Measurements from ENCODE around the gene IFI27.

Gene IFI27

DNA sequence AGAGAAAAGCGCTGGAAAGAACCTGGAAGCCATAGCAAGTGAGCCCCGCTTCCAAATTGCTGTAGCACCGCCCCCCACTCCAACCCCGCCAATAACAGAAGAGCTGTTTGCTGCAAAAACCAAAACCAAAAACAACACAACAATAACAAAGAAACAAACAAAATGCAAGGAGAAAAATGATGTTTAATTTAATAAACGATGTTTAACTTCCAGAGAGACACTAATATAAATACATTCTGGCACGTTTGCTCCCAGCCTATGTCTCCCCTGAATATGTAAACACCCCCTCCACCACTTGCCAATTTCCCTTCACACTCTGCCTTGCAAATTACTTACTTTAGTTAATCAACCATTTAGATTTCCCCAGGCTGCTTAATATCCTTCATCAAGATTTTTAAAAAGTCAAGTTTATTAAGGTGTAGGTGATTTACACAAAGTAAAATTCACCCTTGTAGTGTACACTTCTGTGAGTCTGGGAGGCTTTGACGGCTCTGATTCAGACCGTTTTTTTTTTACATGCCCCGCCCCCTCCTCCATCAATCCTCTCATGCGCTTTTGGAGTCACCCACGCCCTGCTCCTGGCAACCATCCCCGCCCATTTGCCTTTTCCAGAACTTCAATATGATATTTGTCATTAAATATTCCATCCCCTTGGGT is 19.4 kb downstream of the IFI27 start:
- no peaks in the 10 kb centered on the region for H3K27me3 ChIP-seq (ENCODE audit: control insufficient read depth in 2 of 2, insufficient read depth in 2 of 2, low read length in 2 of 2)
- H3K9ac ChIP-seq (ENCODE audit: low read depth in 1 of 2, low read length in 2 of 2) = peak overlapping the region; percentile 58 to 64
- H3K4me3 ChIP-seq (ENCODE audit: low read length in 2 of 2) = peak overlapping the region; percentile 76 to 85
- peaks cover 3 to 4% of the 10 kb centered on the region in 2 donors for H3K4me1 ChIP-seq (ENCODE audit: control insufficient read depth in 2 of 2, insufficient read depth in 2 of 2, low read length in 2 of 2)
- peak overlapping the region in 1 of 2 donors; percentile 69 for H3K27ac ChIP-seq (ENCODE audit: low read depth in 2 of 2, low read length in 2 of 2)
- no peaks in the 10 kb centered on the region for H3K9me3 ChIP-seq (ENCODE audit: control insufficient read depth in 2 of 2, low read length in 2 of 2)
- H3K36me3 ChIP-seq (ENCODE audit: control insufficient read depth in 2 of 2, insufficient read depth in 2 of 2, low read length in 2 of 2) = peaks cover 0 to 3% of the 10 kb centered on the region in 2 donors

DNA sequence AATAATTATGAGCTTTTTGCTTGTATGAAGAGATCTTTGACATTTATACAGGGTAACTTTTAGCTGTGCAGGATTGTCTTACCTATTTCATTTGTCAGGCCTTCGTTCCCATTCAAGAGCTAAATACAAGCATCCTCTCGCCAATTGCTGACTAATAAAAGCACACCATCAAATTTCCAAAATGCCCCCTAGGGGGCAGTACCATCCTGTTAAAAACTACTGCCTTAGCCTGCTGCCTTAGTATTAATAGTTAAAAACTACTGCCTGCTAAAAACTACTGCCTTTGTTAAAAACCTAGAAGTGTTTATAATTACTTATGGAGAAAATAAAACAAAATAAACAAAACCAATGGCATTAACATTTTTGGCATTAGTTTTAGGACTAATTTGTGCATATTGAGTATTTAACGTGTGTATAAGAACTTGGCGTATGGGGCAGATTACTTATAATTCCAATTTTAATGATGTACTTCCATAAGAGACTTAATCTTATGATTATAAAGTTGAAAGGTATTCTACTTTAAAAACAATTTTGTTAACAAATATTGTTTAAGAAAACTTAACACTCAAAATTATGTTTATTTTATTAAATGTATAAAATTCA is 21.9 kb downstream of the IFI27 start:
- peaks cover 3 to 4% of the 10 kb centered on the region in 2 donors for H3K4me1 ChIP-seq (ENCODE audit: control insufficient read depth in 2 of 2, insufficient read depth in 2 of 2, low read length in 2 of 2)
- H3K4me3 ChIP-seq (ENCODE audit: low read length in 2 of 2) = no peak overlapping the region
- no peaks in the 10 kb centered on the region for H3K36me3 ChIP-seq (ENCODE audit: control insufficient read depth in 2 of 2, insufficient read depth in 2 of 2, low read length in 2 of 2)
- H3K9me3 ChIP-seq (ENCODE audit: control insufficient read depth in 2 of 2, low read length in 2 of 2) = peaks cover 0 to 6% of the 10 kb centered on the region in 2 donors
- no peak overlapping the region for H3K9ac ChIP-seq (ENCODE audit: low read depth in 1 of 2, low read length in 2 of 2)
- no peak overlapping the region for H3K27ac ChIP-seq (ENCODE audit: low read depth in 2 of 2, low read length in 2 of 2)
- peaks cover 0 to 3% of the 10 kb centered on the region in 2 donors for H3K27me3 ChIP-seq (ENCODE audit: control insufficient read depth in 2 of 2, insufficient read depth in 2 of 2, low read length in 2 of 2)

DNA sequence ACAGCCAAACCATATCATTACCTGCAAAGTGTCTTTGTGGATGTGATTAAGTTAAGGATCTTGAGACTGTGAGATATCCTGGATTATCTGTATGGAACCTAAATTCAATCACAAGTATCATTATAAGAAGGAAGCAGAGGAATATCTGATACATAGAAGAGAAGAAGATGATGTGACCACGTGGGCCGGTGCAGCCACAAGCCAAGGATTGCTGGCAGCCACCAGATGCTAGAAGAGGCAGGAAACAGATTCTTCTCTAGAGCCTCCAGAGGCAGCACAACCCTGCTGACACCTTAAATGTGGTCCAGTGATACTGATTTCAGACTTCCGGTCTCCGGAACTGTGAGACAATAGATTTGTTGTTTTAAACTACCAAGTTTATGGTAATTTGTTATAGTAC is 24.9 kb downstream of the IFI27 start:
- no peak overlapping the region for H3K4me3 ChIP-seq (ENCODE audit: low read length in 2 of 2)
- H3K9ac ChIP-seq (ENCODE audit: low read depth in 1 of 2, low read length in 2 of 2) = no peak overlapping the region
- H3K4me1 ChIP-seq (ENCODE audit: control insufficient read depth in 2 of 2, insufficient read depth in 2 of 2, low read length in 2 of 2) = no peaks in the 10 kb centered on the region
- peaks cover 0 to 3% of the 10 kb centered on the region in 2 donors for H3K27me3 ChIP-seq (ENCODE audit: control insufficient read depth in 2 of 2, insufficient read depth in 2 of 2, low read length in 2 of 2)
- peaks cover 0 to 6% of the 10 kb centered on the region in 2 donors for H3K9me3 ChIP-seq (ENCODE audit: control insufficient read depth in 2 of 2, low read length in 2 of 2)
- no peak overlapping the region for H3K27ac ChIP-seq (ENCODE audit: low read depth in 2 of 2, low read length in 2 of 2)
- H3K36me3 ChIP-seq (ENCODE audit: control insufficient read depth in 2 of 2, insufficient read depth in 2 of 2, low read length in 2 of 2) = no peaks in the 10 kb centered on the region

DNA sequence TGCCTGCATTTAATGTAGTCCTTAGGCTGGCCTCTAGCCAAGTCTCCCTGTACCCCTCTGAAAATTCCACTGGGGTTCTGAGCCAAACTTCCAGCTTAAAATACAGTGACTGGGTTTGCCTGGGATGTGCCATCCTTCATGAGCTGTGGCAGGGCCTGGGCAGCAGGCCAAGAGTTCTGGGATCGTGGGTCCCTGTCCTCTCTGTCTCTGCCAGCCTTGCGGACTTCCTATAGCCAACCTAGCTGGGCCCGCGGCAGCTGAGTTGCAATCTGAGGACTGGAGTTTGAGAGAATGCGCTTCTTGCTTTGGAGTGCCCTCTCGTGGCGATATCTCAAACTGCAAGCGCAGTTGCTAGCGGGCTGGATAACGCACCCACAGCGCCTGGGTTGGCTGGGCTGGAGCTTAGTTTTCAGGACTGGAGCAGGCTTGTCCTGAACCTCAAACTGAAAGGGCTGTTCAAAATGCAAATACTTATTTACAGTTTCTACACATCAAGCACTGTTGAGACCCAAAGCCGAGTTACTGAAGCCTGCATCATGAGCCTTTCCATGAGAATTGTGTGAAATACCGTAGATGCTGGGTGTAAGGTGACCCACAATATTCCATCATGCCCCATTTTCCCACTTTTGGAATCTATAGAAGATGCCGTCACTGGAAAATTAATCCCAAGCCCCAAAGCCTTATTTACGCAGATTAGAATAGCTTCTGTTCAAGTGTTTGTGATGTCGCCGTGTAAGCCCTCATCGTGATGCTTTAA is 26.2 kb downstream of the IFI27 start:
- Histone ChIP-seq H3K36me3 (ENCODE audit: control insufficient read depth in 2 of 2, insufficient read depth in 2 of 2, low read length in 2 of 2) (no peaks in the 10 kb centered on the region), H3K9ac (ENCODE audit: low read depth in 1 of 2, low read length in 2 of 2) (no peak overlapping the region), H3K27ac (ENCODE audit: low read depth in 2 of 2, low read length in 2 of 2) (no peak overlapping the region), H3K4me1 (ENCODE audit: control insufficient read depth in 2 of 2, insufficient read depth in 2 of 2, low read length in 2 of 2) (no peaks in the 10 kb centered on the region), H3K9me3 (ENCODE audit: control insufficient read depth in 2 of 2, low read length in 2 of 2) (peaks cover 0 to 6% of the 10 kb centered on the region in 2 donors), H3K4me3 (ENCODE audit: low read length in 2 of 2) (no peak overlapping the region), H3K27me3 (ENCODE audit: control insufficient read depth in 2 of 2, insufficient read depth in 2 of 2, low read length in 2 of 2) (peaks cover 0 to 3% of the 10 kb centered on the region in 2 donors)

DNA sequence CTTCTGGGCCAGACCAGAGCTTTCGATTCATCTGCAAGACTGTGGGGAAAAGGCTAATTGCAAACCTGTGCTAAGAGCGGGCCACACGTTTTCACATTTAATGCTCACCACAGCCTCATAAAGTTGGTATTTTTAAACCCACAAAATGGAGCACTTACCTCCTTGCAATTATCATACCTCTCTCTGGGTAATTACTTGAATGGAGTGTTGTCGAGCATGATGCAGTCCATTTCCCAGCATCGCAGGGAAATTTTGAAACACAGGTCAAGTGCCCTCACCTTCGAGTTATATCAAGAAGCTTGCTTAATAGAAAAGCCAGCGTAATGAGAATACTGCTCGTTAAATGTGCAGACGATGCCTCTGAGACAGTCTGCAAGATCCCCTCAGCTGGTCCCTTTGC is 27.7 kb downstream of the IFI27 start:
- Histone ChIP-seq H3K27ac (ENCODE audit: low read depth in 2 of 2, low read length in 2 of 2) (no peak overlapping the region), H3K9me3 (ENCODE audit: control insufficient read depth in 2 of 2, low read length in 2 of 2) (peaks cover 0 to 6% of the 10 kb centered on the region in 2 donors), H3K9ac (ENCODE audit: low read depth in 1 of 2, low read length in 2 of 2) (no peak overlapping the region), H3K36me3 (ENCODE audit: control insufficient read depth in 2 of 2, insufficient read depth in 2 of 2, low read length in 2 of 2) (no peaks in the 10 kb centered on the region), H3K4me1 (ENCODE audit: control insufficient read depth in 2 of 2, insufficient read depth in 2 of 2, low read length in 2 of 2) (no peaks in the 10 kb centered on the region), H3K27me3 (ENCODE audit: control insufficient read depth in 2 of 2, insufficient read depth in 2 of 2, low read length in 2 of 2) (peaks cover 0 to 3% of the 10 kb centered on the region in 2 donors), H3K4me3 (ENCODE audit: low read length in 2 of 2) (no peak overlapping the region)

DNA sequence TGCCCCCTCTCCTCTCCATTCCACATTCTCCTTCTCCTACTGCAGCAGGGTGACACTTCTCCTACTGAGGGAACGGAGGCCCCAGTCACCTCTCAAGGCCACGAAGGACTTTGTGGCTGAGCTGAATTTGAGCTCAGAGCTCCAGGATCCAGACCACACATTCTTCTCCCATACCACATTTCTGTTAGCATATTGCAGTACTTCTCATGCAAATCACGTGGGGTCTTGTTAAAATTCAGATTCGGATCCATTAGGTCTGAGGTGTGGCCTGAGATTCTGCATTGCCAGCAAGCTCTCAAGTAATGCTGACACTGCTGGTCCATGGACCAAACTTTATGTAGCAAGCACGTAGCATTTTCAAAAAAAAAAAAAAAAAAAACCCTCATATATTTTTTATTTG is 28.5 kb downstream of the IFI27 start:
- Histone ChIP-seq H3K36me3 (ENCODE audit: control insufficient read depth in 2 of 2, insufficient read depth in 2 of 2, low read length in 2 of 2) (no peaks in the 10 kb centered on the region), H3K4me3 (ENCODE audit: low read length in 2 of 2) (no peak overlapping the region), H3K9me3 (ENCODE audit: control insufficient read depth in 2 of 2, low read length in 2 of 2) (peaks cover 0 to 6% of the 10 kb centered on the region in 2 donors), H3K27me3 (ENCODE audit: control insufficient read depth in 2 of 2, insufficient read depth in 2 of 2, low read length in 2 of 2) (peaks cover 0 to 3% of the 10 kb centered on the region in 2 donors), H3K4me1 (ENCODE audit: control insufficient read depth in 2 of 2, insufficient read depth in 2 of 2, low read length in 2 of 2) (no peaks in the 10 kb centered on the region), H3K27ac (ENCODE audit: low read depth in 2 of 2, low read length in 2 of 2) (no peak overlapping the region), H3K9ac (ENCODE audit: low read depth in 1 of 2, low read length in 2 of 2) (no peak overlapping the region)

DNA sequence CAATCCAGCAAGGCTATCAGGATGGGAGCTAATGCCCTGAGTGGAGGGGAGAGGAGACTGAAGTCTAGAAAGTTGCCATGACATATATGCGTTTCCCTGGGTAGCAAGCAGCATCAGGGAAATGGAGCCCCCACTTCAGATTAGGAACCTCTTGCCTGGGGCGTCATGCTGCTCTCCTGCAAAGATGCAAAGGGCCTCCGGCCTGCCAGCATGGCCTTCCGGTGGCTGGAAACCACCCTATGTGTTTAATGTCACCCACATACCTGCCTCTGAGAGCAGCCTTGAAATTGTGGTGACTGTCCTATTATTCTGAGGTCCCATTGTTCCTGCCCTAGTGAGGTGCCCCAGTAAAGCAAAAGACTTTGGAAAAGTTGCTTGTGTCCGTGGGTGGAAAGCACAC is 28.9 kb downstream of the IFI27 start:
- no peaks in the 10 kb centered on the region for H3K4me1 ChIP-seq (ENCODE audit: control insufficient read depth in 2 of 2, insufficient read depth in 2 of 2, low read length in 2 of 2)

DNA sequence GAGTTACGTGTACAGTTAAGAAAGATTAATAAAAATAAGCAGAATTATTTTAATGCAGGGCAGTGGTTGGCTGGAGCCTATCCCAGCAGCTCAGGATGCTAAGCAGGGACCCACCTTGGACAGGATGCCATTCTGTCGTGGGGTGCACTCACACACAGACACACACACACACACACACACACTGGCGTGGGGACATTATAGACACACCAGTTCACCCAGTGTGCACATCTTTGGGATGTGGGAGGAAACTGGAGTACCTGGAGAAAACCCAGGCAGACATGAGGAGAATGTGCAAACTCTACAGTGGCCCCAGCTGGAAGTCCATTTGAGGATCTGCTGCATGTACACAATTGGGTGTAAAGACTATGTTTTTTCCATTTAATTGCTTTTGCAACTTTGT is 31.7 kb downstream of the IFI27 start:
- no peaks in the 10 kb centered on the region for H3K9me3 ChIP-seq (ENCODE audit: control insufficient read depth in 2 of 2, low read length in 2 of 2)
- no peak overlapping the region for H3K27ac ChIP-seq (ENCODE audit: low read depth in 2 of 2, low read length in 2 of 2)
- no peak overlapping the region for H3K4me3 ChIP-seq (ENCODE audit: low read length in 2 of 2)
- H3K27me3 ChIP-seq (ENCODE audit: control insufficient read depth in 2 of 2, insufficient read depth in 2 of 2, low read length in 2 of 2) = no peaks in the 10 kb centered on the region
- no peaks in the 10 kb centered on the region for H3K4me1 ChIP-seq (ENCODE audit: control insufficient read depth in 2 of 2, insufficient read depth in 2 of 2, low read length in 2 of 2)
- no peaks in the 10 kb centered on the region for H3K36me3 ChIP-seq (ENCODE audit: control insufficient read depth in 2 of 2, insufficient read depth in 2 of 2, low read length in 2 of 2)
- no peak overlapping the region for H3K9ac ChIP-seq (ENCODE audit: low read depth in 1 of 2, low read length in 2 of 2)

More for the DNA sequence above, 28.9 kb downstream of the IFI27 start:
- Histone ChIP-seq H3K4me3 (ENCODE audit: low read length in 2 of 2) (no peak overlapping the region), H3K27ac (ENCODE audit: low read depth in 2 of 2, low read length in 2 of 2) (no peak overlapping the region), H3K36me3 (ENCODE audit: control insufficient read depth in 2 of 2, insufficient read depth in 2 of 2, low read length in 2 of 2) (no peaks in the 10 kb centered on the region), H3K27me3 (ENCODE audit: control insufficient read depth in 2 of 2, insufficient read depth in 2 of 2, low read length in 2 of 2) (peaks cover 0 to 3% of the 10 kb centered on the region in 2 donors), H3K9ac (ENCODE audit: low read depth in 1 of 2, low read length in 2 of 2) (no peak overlapping the region), H3K9me3 (ENCODE audit: control insufficient read depth in 2 of 2, low read length in 2 of 2) (peaks cover 0 to 6% of the 10 kb centered on the region in 2 donors)

DNA sequence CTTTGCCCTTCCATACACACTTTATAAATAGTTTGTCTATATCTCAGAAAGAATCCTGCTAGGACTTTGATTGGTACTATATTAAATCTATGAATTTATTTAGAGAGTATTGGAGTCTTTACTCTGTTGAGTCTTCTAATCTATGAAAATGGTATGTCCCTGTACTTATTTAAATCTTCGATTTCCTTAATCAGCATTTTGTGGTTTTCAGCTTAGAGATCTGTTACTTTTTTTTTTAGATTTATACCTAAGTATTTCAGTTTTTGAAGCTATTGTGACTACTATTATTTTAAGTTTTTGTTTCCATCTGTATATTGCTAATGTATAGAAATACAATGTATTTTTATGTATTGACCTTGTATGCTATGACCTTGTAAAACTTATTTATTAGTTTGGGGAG is 32.3 kb downstream of the IFI27 start:
- Histone ChIP-seq H3K27ac (ENCODE audit: low read depth in 2 of 2, low read length in 2 of 2) (no peak overlapping the region), H3K36me3 (ENCODE audit: control insufficient read depth in 2 of 2, insufficient read depth in 2 of 2, low read length in 2 of 2) (no peaks in the 10 kb centered on the region), H3K9me3 (ENCODE audit: control insufficient read depth in 2 of 2, low read length in 2 of 2) (no peaks in the 10 kb centered on the region), H3K27me3 (ENCODE audit: control insufficient read depth in 2 of 2, insufficient read depth in 2 of 2, low read length in 2 of 2) (no peaks in the 10 kb centered on the region), H3K4me3 (ENCODE audit: low read length in 2 of 2) (no peak overlapping the region), H3K9ac (ENCODE audit: low read depth in 1 of 2, low read length in 2 of 2) (no peak overlapping the region), H3K4me1 (ENCODE audit: control insufficient read depth in 2 of 2, insufficient read depth in 2 of 2, low read length in 2 of 2) (no peaks in the 10 kb centered on the region)

DNA sequence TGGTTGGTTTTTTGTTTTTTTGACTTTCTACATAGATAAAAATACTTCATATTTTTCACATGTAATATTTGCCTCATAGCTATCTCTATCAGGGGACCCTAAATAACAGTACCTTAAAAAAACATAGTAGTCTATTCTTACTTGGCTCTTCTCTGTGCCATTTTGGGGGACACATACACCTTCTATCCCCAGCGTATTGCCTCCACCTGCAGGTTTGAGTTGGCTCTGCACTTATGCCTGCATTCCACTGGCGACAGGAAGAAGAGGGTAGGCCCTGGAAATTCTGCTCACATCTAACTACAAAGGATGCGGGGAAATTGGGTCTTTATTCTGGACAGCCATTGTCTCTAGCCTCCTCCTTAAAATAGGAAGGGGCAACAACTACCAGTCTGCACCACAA is 32.7 kb downstream of the IFI27 start:
- no peak overlapping the region for H3K4me3 ChIP-seq (ENCODE audit: low read length in 2 of 2)

More for the DNA sequence above, 32.7 kb downstream of the IFI27 start:
- H3K36me3 ChIP-seq (ENCODE audit: control insufficient read depth in 2 of 2, insufficient read depth in 2 of 2, low read length in 2 of 2) = no peaks in the 10 kb centered on the region
- H3K27ac ChIP-seq (ENCODE audit: low read depth in 2 of 2, low read length in 2 of 2) = no peak overlapping the region
- H3K27me3 ChIP-seq (ENCODE audit: control insufficient read depth in 2 of 2, insufficient read depth in 2 of 2, low read length in 2 of 2) = no peaks in the 10 kb centered on the region
- H3K9ac ChIP-seq (ENCODE audit: low read depth in 1 of 2, low read length in 2 of 2) = no peak overlapping the region
- no peaks in the 10 kb centered on the region for H3K4me1 ChIP-seq (ENCODE audit: control insufficient read depth in 2 of 2, insufficient read depth in 2 of 2, low read length in 2 of 2)
- no peaks in the 10 kb centered on the region for H3K9me3 ChIP-seq (ENCODE audit: control insufficient read depth in 2 of 2, low read length in 2 of 2)

All from mucosa of rectum (tissue), 2 donors.